Left kidney (tissue), 2 donors: ENCODE measurements around the gene ZNF777. TPM values are rescaled to one million over a fixed set of nuclear protein-coding genes. Genes with fewer than 3 reads are reported as not detected.
"Not testable (repeated sequence)": the region's sequence is repeated elsewhere in the genome, so short reads cannot be mapped to it uniquely, and the experiment has no call there.

Source experiments
- DNase-seq: peaks from one replicate; pipeline ENCODE4 v3.0.0-alpha.2; 2013
- polyA plus RNA-seq: library from polyadenylated mRNA; unstranded; fragments of 120-200 nt; gene quantifications from one replicate; pipeline ENCODE4 v1.2.1, GENCODE V29; 2013; ENCODE audit not compliant: insufficient read length

ZNF777 gene
- polyA plus RNA-seq, 1 donor: 12.7 TPM

DNA sequence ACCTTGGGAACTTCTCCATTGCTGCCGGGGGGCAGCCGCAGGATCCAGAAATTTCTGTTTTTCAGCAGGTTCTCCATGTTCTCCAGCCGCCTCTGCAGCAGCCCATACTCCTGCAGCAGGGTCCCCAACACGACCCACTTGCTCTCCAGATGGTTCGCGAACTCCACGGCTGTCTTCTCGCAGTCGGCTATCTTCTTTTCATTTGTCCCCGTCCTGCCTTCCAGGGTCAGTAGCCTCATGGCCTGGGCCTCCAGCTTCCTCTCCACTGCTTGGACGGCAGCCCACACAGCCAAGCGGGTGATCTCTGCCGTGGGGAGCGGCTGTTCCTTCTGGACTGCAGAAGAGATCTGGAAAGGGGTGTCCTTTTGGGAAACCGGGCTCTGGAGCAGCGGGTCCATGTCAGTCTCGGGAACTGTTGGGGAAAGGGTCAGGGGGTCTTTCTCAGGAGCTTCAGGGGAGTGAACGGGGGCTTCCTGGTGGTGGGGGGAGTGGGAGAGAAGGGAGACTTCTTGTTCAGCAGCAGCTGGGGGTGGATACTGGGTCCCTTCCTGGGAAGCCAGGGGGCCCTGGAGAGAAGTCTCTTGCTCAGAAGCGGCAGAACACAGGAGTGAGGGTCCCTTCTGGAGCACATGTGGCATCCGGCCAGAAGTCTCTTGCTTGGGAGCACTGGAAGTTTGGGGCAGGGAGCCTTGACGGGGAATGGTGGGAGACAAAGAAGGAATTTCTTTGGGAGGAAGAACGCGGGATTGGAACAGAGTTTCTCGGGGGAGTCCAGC lies 5.5 kb downstream of the ZNF777 start:
- DNase-seq: no peak

DNA sequence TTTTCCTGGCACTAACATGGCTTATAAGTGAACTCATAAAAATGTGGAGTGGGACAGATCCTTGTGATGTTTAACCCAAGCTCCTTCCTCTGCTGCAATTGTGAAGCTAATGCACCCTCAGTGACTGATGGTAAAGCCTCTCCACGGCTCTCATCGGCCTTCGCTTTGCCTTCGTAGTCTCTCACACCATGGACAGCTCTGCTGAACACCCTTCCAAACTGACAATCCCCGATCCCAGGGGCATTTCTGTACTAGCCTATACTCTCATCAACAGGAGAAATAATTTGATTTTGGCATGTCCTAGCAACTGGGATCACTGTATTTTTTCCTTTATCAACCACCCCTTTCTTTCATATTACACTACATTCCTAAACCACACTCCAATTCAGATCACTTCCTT lies 6.1 kb downstream of the ZNF777 start:
- DNase-seq: no peak

DNA sequence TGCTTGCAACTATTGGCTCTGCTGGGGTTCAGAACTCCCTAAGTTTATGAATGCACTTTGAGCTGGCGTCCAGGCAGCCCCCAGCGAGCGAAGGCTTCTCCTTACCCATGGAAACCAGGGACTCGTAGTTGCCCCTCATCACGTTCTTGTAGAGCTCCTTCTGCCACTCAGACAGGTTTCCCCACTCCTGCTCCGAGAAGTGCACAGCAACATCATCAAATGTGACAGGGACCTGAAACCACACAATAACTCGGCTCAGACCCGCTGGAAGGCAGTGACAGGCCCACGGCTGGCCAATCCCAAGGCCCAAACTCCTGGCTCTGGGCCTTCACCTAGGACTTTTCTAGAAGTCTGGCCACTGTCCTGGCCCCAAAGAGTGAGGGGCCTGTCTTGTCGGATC lies 6.9 kb downstream of the ZNF777 start:
- no peak for DNase-seq

DNA sequence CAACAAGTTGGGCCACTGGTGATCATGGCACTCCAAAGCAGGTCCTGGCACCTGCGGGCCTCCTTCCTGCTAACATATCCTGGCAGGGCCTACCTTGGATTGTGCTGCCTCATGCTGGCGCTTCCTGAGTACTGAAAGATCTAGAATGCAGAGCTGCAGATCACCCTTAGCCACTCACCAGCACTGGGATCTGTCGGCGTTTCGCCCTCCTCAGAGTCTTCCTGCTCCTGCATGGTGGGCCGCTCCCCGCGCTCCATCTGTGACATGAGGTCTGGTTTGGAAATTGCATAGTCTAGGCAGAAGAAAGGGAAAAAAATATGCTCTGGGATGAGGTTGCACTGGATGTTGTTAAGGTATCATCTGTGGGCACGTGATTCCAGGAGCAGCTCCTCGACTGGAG lies 10.0 kb downstream of the ZNF777 start:
- DNase-seq: no peak

DNA sequence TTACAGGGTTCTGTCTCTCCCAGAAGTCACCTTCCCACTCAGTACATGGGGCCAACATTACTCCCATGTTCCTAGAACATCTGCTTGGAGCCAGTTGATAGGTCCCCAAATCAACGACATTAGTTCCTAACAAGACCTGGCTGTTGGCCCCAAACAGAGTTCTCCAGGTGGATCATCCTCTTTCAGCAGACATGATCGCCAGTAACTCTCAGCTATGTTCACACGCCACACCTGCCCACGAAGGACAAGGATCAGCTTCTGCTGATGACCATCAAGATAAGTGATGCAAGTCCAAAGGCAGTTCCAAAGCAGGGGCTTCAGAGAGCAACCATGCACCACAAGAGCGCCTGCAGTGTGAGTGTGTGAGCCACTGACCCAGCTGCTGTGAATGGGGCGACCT lies 11.0 kb downstream of the ZNF777 start:
- DNase-seq: no peak

DNA sequence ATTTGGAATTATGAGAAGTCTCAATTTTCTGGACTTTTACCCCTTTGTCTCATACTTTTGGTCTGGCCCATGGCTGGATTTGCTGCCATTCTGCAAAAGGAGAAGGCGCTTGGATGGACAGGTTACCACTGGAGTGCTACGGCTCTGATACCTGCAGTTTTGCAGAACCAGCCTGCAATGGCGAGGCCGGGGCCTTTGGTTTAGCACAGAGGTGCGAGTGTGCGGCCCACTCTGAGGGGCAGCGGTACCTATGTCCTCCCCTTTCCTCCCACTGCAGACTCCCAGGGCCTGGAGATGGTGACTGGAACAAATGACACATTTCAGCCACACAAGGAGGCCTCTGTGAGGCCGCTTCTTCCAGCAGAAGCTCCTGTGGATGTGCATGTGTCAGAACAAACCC lies 11.9 kb downstream of the ZNF777 start:
- no peak for DNase-seq

DNA sequence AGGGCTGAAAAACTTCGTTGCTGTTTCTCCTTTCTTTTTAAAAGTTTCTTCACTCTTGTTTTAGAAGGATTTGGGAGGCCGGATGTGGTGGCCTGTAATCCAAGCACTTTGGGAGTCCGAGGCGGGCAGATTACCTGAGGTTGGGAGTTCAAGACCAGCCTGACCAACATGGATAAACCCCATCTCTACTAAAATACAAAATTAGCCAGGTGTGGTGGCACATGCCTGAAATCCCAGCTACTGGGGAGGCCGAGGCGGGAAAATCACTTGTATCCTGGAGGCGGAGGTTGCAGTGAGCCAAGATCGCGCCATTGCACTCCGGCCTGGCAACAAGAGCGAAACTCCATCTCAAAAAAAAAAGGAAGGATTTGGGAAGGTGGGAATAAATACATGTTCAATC lies 14.8 kb downstream of the ZNF777 start:
- DNase-seq: not testable (repeated sequence)

DNA sequence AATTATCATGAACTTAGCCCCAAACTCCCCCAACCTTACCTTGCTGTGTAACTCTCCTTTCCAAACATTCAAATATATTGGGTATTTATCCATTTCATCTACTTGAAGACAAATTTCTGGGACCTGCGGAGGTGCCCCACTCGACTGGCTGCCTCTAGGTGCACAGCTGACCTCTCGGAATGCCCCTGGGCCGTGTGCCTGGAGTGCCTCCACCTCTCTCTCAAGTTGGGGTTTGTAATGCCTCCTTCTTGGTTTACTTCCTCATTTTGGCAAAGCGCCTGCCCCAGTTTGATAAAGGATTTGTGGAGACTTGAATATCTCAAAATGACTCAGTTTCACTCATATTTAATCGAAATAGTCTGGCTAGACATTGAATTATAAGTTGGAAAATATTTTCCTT lies 16.6 kb downstream of the ZNF777 start:
- no peak for DNase-seq

DNA sequence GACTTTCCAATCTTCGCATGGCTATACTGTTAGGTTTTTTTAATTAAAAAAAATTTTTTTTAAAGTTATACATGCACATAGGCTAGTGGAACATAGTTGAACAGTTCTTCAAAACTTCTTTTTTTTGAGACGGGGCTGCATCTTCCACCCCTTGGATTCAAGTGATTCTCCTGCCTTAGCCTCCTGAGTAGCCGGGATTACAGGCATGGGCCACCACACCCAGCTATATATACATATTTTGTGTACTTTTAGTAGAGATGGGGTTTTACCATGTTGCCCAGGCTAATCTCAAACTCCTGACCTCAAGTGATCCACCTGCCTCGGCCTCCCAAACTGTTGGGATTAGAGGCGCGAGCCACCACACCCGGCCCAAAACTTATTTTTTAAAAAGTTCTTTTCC lies 17.3 kb downstream of the ZNF777 start:
- no peak for DNase-seq

DNA sequence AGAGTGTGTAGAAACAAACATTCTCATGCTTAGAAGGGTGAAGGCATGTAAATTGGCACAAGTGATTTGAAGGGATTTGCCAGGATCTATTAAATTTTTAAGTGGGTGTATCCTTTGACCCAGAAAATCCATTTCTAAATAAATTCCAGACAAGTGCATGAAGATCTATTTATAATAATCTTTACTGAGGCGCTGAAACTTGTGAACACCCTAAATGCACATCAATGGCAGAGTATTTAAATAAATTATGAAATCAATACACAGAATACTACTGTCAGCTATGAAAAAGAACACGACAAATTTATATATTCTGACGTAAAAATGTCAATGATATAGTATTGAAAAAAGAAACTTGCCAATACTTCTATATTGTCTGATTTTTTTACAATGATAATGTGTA lies 17.9 kb downstream of the ZNF777 start:
- DNase-seq: no peak

DNA sequence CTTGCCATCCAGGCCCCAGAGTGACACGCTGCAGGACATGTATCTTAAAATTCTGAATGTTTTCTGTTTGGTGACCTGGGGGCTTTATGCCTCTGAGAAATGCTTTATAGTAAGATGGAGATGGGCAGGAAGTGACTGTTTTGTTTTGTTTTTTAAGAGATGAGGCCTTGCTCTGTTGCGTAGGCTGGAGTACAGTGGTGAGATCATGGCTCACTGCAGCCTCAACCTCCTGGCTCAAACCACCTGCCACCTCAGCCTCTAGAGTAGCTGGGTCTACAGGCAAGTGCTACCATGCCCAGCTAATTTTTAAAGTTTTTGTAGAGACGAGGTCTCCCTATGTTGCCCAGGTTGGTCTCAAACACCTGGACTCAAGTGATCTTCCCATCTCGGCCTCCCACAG lies 20.6 kb downstream of the ZNF777 start:
- no peak for DNase-seq

DNA sequence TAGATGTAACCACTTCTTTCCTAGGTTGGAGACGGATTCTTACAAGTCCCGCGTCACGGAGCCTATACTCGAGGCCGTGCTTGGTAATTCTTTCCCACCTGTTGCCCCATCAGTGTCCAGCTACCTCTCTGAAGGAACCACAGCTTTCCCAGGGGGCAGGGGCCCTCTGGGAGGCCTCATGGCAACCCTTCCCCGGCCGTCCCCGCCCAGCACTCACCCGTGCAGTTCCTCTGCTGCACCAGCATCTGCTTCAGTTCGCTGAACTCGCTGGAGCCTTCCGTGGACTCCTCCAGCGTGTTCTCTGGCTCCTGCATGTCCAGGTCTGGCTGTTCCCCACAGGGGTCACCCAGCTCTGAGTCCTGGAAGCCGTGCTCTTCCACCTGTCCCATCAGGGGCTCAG lies 24.5 kb downstream of the ZNF777 start:
- DNase-seq: no peak

DNA sequence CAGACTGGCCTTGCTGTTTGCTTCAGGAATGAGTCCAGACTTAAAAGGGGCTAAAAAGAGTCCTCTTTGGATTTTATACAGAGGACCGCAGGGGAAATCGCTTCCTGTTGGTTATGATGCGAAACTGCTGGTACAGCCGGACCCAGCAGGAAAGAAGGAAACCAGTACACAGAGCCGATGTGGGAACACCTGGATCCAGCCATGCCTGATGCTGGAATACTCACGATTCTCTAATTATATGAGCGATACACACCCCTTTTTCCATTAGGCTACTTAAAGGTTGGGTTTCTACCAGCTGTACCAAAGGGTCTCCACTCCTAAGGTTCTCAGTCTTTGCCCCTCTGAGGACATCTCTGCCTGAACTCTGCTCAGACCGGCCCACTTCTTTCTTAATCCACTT lies 27.7 kb downstream of the ZNF777 start:
- DNase-seq: no peak

DNA sequence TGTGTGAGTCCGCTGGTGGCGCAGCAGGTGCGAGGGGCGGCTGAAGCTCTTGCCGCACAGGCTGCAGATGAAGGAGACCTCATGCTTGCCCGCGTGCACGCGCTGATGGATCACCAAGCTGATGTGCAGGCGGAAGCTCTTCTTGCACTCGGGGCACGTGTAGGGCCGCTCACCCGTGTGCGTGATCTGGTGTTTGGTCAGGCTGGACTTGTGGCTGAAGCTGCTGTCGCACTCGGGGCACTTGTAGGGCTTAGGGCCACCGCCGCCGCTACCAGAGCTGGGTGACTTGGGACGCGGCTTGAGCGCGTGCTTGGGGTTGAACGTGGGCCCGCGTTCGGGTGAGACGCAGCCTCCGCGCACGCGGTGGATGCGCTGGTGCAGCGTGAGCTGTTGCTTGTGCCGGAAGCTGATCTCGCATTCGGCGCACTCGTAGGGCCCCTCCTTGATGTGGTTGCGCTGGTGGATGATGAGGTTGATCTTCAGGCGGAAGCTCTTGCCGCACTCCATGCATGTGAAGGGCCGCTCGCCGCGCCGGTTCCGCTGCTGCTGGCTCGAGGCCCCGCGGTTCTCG lies 28.7 kb downstream of the ZNF777 start:
- DNase-seq: no peak

DNA sequence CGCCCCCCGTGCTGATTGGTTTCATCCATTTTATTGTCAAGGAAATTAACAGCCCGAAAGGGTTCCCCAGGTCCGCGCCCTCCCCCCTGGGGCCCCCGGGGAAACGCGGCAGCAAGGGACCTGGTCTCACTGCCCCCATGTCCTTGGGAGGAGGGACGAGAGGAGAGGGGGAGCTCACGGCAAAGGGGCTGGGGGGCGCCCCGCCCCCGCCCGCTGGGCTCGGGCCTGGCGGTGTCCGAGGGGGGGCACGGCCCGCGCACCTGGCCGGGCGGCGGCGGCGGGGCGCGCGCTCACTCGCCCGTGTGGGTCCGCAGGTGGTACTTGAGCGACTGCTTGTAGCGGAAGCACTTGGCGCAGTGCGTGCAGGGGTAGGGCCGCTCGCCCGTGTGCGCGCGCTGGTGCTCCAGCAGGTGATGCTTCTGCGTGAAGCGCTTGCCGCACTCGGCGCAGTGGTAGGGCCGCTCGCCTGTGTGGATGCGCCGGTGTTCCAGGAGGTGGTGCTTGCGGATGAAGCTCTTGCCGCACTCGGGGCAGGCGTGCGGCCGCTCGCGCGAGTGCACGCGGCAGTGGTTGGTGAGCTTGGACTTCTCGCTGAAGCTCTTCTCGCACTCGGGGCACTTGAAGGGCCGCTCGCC lies 29.3 kb downstream of the ZNF777 start:
- no peak for DNase-seq

DNA sequence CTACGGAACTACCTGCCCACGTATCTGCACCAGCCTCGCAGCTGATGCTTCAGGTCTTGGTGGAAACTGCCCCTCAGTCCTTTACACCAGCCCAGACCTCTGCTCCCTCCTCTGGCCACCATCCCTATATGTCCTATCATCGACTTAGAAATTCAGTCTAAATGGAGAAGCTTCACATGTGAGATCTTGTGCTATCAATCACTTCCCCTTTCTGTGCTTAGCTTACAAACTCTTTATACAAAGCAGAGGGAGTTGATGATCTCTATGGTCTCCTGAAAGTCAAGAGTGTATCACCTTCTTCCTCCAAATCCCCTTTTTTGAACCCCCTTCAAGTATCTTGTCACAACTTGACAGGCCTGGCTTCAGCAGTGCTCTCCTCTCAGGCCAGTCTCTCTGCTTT lies 30.7 kb downstream of the ZNF777 start:
- DNase-seq: no peak

DNA sequence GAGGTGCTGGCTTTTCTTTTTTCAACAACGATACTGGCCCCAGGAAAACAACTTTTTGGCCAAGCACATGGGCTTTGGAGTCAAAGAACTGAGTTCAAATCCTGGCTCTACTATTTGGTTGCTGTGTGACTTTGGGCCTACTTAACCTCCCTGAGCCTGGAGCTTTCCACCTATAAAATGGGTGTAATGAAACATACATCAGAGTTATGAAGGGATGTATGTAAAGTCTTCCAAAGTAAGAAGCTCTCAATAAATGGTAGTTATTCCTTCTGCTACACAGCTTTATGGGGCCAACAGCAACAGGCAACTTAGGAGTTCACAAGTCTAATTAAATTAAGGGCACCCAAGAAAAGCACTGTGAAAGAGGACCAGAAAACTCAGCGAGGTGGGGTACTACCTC lies 33.0 kb downstream of the ZNF777 start:
- no peak for DNase-seq

DNA sequence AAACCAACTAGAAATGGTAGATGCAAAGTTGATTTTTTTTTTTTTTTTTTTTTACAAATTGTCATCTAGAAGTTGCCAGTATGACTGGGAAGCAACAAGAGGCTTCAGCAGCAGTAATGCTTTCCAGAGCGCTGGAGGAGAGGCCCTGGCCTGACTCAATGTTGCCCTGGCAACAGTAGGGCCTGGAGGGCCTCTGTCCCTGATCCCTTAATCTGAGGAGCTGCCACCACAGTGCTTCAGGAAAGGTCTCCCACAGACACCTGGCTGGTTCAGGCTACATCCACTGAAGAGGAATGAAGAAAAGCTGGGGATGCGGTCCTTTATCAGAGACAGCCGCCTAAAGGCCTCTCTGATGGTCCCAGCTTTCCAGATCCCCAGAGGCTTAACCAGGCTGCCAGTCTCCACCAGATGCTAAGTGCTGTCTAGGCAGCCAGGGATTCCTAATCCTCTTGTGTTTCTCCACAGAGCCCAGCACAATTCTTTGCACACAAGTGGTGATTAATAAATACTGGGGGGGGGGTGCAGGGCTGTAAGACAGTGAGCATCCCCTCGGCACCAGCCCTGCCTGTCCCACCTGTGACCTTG lies 33.7 kb downstream of the ZNF777 start:
- no peak for DNase-seq

DNA sequence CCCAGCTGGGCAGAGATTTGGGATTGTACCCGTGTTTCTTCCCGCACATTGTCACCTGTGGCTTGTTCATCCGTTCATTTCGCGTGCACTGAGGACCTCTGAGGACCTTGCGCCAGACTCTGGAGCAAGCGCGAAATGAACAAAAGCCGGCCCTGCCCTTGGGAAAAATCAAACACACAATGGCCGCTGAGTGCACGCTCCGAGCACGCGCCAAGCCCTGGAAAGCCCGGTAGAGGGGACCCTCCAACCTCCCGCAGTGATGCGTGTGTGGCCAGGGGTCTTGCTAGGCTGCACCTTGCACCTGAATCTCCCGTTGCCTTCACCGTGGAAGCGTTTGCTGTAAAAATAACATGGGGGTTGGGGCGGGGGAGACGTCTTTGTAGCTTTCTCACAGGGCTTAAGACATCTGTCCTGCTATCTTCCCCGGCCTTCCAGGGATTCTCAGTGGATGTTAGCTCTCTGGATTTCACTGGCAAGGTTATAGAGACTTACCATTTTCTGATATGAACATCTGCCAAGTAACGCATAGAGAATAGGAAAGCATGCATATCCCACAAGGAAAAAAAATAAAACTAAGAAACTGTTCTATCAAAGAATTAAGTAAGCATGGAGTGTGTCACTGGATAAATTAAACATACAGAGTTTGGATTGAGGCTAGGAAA lies 37.3 kb downstream of the ZNF777 start:
- no peak for DNase-seq

DNA sequence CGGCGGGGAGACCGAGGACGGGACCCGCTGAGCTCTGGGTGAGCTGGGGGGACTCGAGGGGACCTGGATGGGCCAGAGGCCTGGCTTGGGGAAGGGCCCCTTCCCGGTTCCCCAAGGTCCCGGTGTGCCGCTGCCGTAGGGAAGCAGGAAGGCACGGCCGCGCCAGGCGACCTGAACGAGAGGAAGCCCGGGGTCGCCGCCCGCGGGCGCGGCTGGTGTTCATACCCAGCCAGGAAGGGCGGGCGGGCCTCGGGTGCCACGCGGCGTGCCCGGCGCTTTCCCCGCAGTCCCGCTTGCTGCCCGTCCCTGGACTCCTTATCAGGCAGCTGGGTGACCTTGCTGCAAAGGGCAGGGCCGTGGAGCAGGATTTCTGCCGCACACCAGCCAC lies 38.0 kb downstream of the ZNF777 start:
- no peak for DNase-seq

DNA sequence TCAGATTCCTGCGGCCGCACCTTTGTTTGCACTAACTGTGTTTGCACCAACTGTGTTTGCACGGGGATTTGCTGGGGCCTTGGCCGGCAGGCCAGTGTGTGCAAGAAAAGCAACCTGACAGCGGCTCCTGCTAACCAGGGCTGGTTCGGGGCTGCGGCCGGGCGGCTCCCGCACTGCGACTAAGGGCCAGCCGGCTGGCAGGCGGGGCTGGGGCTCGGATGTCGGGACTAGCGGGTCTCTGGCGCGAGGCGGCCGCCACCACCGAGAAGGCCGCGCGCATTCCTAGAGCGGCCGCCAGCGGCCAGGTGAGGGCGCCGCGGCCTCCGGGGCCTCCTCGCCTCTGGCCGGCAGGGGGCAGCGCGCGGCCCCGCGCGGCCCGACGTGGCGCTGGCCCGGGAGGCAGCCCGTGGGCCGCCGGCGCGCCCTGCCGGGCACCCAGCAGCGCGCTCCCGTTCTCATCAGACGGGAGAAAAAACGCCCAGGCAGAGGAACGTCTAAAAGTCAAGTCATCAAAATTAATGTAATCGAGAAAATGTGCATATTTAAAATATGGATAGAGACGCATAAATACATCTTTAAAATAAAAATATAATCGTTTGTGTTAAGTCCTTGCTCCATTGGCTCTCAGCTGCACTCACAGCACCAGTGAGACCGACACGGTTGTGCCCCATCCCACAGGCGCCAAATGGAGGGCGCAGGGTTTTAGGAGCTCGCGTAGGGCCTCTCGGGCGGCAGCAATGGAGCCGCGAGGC lies 38.5 kb downstream of the ZNF777 start:
- DNase-seq: peak; percentile 74

DNA sequence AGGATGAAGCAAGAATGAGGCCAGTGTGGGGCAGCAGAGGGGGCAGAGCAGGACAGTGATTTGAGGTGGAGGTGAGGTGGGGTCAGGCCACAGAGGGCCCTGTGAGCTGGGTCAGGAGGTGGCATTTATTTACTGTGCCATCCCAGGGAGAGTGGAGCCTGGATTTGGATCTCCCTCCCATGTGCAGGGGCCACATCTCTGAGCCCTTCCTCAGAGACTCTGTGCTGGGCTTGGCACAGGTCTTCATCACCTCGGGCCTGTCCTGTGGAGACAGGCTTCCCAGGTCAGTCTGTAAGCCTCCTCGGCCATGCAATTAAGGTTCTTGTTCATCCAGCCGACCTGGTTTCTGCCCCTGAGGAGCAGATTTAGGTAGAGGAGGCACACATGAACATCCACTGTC lies 40.9 kb downstream of the ZNF777 start:
- DNase-seq: no peak
